Gastroesophageal sphincter (tissue), 4 donors: ENCODE measurements around the gene SERINC2. TPM values are rescaled to one million over a fixed set of nuclear protein-coding genes. Genes with fewer than 3 reads are reported as not detected.
"Not testable (repeated sequence)": the region's sequence is repeated elsewhere in the genome, so short reads cannot be mapped to it uniquely, and the experiment has no call there.

Source experiments
- ATAC-seq: fragments of 150-250 bp; one replicate; pipeline ENCODE4 v1.9.1; 2016; ENCODE audit warnings: mild to moderate bottlenecking, moderate library complexity
- H3K27ac ChIP-seq, 4 donors: fragments of 200-600 bp; sonication (generic) in 3 of 4; 1 replicate in 3 of 4; 2 replicates in 1 of 4; pipeline ENCODE4 v1.5.1; 2016 to 2019
- H3K27me3 ChIP-seq: fragments of 200-600 bp; sonication (generic); one replicate; pipeline ENCODE4 v1.5.1; 2019
- H3K36me3 ChIP-seq, 2 donors: fragments of 200-600 bp; sonication (generic); one replicate each; pipeline ENCODE4 v1.5.1; 2019; ENCODE audit warnings: control low read depth in 1 of 2
- H3K4me1 ChIP-seq, 3 donors: fragments of 200-600 bp; sonication (generic); 1 replicate in 2 of 3; 2 replicates in 1 of 3; pipeline ENCODE4 v1.5.1; 2016 to 2019; ENCODE audit warnings: control low read depth in 2 of 3
- H3K4me3 ChIP-seq, 2 donors: fragments of 200-600 bp; sonication (generic); one replicate each; pipeline ENCODE4 v1.5.1; 2019; ENCODE audit warnings: mild to moderate bottlenecking in 1 of 2, moderate library complexity in 1 of 2
- H3K9me3 ChIP-seq, 3 donors: fragments of 200-600 bp; sonication (generic); one replicate each; pipeline ENCODE4 v1.5.1; 2017 to 2019; ENCODE audit warnings: control low read depth in 2 of 3
- EP300 ChIP-seq: sonication (generic); formaldehyde crosslinking; IDR thresholded peaks from one replicate; pipeline ENCODE4 v1.6.1; 2017; ENCODE audit warnings: antibody characterized with exemption, mild to moderate bottlenecking
- POLR2A ChIP-seq, 2 donors: fragments of 450-650 bp; IDR thresholded peaks; one replicate each; pipeline ENCODE4 v1.6.1; 2017; ENCODE audit warnings: antibody characterized with exemption in 2 of 2, mild to moderate bottlenecking in 2 of 2, moderate library complexity in 1 of 2
- POLR2AphosphoS5 ChIP-seq: sonication (generic); formaldehyde crosslinking; IDR thresholded peaks from one replicate; pipeline ENCODE4 v1.6.1; 2017; ENCODE audit warnings: antibody characterized with exemption
- WGBS, 2 donors: methylation state at CpG; one replicate each; pipeline ENCODE4 v1.1.5; 2018; ENCODE audit warnings: low coverage in 1 of 2; 5-methylcytosine and 5-hydroxymethylcytosine counted together
- total RNA-seq, 4 donors: library from RNA; depleted of rRNA; stranded (reverse); fragments of >200 nt; gene quantifications; one replicate each; pipeline ENCODE4 v1.1.0, GENCODE V29; 2016
- TF ChIP-seq, protein P1 (sequence below), 4 experiments: fragments of 200-600 bp in 2 of 4; fragments of 450-650 bp in 2 of 4; sonication (generic) in 1 of 4; IDR thresholded peaks; one replicate each; pipeline ENCODE4 v1.5.1; 2017 to 2019; ENCODE audit warnings: antibody characterized with exemption in 4 of 4, mild to moderate bottlenecking in 2 of 4, moderate library complexity in 2 of 4

Gene SERINC2
- total RNA-seq, 4 donors from 2014 or later = 2.5 to 8.7 (median 4.1) TPM

- H3K4me3 ChIP-seq = no peak overlapping the region
- TF ChIP-seq POLR2AphosphoS5 = no peak
- no peak for TF ChIP-seq EP300
- TF ChIP-seq POLR2A (IDR thresholded peaks at IDR 0.05) = no peak
- TF ChIP-seq, protein P1, sequence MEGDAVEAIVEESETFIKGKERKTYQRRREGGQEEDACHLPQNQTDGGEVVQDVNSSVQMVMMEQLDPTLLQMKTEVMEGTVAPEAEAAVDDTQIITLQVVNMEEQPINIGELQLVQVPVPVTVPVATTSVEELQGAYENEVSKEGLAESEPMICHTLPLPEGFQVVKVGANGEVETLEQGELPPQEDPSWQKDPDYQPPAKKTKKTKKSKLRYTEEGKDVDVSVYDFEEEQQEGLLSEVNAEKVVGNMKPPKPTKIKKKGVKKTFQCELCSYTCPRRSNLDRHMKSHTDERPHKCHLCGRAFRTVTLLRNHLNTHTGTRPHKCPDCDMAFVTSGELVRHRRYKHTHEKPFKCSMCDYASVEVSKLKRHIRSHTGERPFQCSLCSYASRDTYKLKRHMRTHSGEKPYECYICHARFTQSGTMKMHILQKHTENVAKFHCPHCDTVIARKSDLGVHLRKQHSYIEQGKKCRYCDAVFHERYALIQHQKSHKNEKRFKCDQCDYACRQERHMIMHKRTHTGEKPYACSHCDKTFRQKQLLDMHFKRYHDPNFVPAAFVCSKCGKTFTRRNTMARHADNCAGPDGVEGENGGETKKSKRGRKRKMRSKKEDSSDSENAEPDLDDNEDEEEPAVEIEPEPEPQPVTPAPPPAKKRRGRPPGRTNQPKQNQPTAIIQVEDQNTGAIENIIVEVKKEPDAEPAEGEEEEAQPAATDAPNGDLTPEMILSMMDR (IDR thresholded peaks at IDR 0.05) = no peak
- ATAC-seq = no peak
- H3K9me3 ChIP-seq = no peaks in the 10 kb centered on the region
- H3K36me3 ChIP-seq = no peaks in the 10 kb centered on the region
- no peaks in the 10 kb centered on the region for H3K27me3 ChIP-seq
- H3K27ac ChIP-seq = no peak overlapping the region
- 79 to 95% methylated on average over 3 of the region's 3 CpGs for WGBS, 2 donors
- H3K4me1 ChIP-seq = peaks cover 0 to 10% (median 5%) of the 10 kb centered on the region in 3 donors
These were observed 30.5 kb upstream of the SERINC2 start for GRCh38 chr1:31382379-31382989.

- no peak for ATAC-seq
- TF ChIP-seq EP300 (no peak), POLR2AphosphoS5 (no peak), POLR2A (IDR thresholded peaks at IDR 0.05) (no peak)
- TF ChIP-seq, protein P1 (IDR thresholded peaks at IDR 0.05) = no peak
- H3K27ac ChIP-seq = no peak overlapping the region
- peaks cover 0 to 10% (median 5%) of the 10 kb centered on the region in 3 donors for H3K4me1 ChIP-seq
- 33 to 60% methylated on average over 1 of the region's 1 CpG for WGBS, 2 donors
- H3K36me3 ChIP-seq = no peaks in the 10 kb centered on the region
- no peaks in the 10 kb centered on the region for H3K27me3 ChIP-seq
- no peak overlapping the region for H3K4me3 ChIP-seq
- no peaks in the 10 kb centered on the region for H3K9me3 ChIP-seq
These were observed 29.0 kb upstream of the SERINC2 start for GRCh38 chr1:31383967-31384366.

DNA sequence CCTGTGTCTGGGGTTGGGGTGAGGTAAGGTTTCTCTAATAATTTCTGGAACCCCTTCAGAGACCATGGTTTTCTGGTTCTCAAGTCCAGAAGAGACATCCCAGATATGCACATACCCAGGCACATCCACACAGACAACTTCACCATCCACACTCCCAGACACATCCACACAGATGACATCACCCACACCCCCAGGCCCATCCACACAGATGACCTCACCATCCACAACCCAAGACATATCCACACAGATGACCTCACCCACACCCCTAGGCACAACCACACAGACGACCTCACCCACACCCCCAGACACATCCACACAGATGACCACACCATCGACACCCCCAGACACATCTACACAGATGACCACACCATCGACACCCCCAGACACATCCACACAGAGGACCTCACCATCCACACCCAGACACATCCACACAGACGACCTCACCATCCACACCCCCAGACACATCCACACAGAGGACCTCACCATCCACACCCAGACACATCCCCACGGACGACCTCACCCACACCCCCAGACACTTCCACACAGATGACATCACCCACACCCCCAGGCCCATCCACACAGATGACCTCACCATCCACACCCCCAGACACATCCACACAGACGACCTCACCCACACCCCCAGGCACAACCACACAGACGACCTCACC is 26.3 kb upstream of the SERINC2 start:
- WGBS, 2 donors = 64 to 66% methylated on average over 2 to 6 of the region's 8 CpGs
- not testable (repeated sequence) for H3K9me3 ChIP-seq, H3K27me3 ChIP-seq, H3K4me3 ChIP-seq, H3K27ac ChIP-seq, H3K4me1 ChIP-seq, H3K36me3 ChIP-seq, ATAC-seq

GRCh38 chr1:31387612-31388011 is 25.4 kb upstream of the SERINC2 start:
- Histone ChIP-seq H3K36me3 (no peaks in the 10 kb centered on the region), H3K4me1 (no peaks in the 10 kb centered on the region), H3K27ac (no peak overlapping the region), H3K9me3 (no peaks in the 10 kb centered on the region), H3K27me3 (no peaks in the 10 kb centered on the region), H3K4me3 (no peak overlapping the region)
- no peak for ATAC-seq
- TF ChIP-seq POLR2A (IDR thresholded peaks at IDR 0.05) (no peak), POLR2AphosphoS5 (no peak), EP300 (no peak)
- TF ChIP-seq, protein P1 (IDR thresholded peaks at IDR 0.05) = no peak
- 62 to 71% methylated on average over 5 to 10 of the region's 10 CpGs for WGBS, 2 donors

DNA sequence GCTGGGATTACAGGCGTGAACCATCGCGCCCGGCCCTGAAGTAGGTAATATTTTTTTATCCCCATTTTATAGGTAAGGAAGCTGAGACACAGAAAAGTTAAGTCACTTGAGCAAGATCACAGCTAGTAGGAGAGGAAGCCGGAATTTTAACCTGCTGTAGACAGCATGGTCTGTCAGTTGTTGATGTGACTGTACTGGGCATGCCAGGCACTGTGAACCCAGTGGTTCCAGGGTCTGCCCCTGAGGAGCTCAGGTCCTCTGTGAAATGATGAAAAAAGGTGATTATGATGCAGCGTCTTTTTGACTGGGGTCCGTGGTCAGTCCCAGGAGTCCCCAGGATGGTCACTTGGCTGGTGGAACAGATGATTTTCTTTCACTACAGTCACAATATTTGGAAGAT is 23.4 kb upstream of the SERINC2 start:
- ATAC-seq = no peak
- Histone ChIP-seq H3K9me3 (no peaks in the 10 kb centered on the region), H3K27ac (no peak overlapping the region), H3K4me1 (peaks cover 0 to 6% (median 0%) of the 10 kb centered on the region in 3 donors), H3K4me3 (no peak overlapping the region), H3K36me3 (no peaks in the 10 kb centered on the region), H3K27me3 (no peaks in the 10 kb centered on the region)
- no peak for TF ChIP-seq EP300
- WGBS, 2 donors = 83 to 88% methylated on average over 1 to 7 of the region's 7 CpGs

DNA sequence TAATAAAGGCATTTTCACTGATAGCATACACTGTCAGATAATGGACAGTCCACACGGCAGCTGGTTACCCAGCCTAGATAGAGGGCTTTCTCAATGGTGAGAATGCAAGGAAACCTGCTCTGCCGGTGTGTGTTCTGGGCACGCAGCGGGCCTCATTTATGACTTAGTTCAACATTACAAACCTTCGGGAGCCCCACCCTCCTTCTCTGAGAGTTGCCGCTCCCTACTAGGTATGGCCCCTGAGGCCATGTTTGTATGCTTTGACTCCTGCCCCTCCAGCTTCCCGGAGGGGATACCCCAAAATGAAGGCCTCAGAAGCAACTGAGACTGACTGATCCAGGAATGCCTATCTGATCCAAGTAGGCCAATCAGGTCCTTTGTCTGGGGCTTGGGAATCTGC is 22.9 kb upstream of the SERINC2 start:
- Histone ChIP-seq H3K4me3 (no peak overlapping the region), H3K36me3 (no peaks in the 10 kb centered on the region), H3K27me3 (no peaks in the 10 kb centered on the region), H3K9me3 (no peaks in the 10 kb centered on the region), H3K4me1 (peaks cover 0 to 11% (median 3%) of the 10 kb centered on the region in 3 donors), H3K27ac (no peak overlapping the region)
- no peak for ATAC-seq
- WGBS, 2 donors = 93% methylated on average over 3 of the region's 7 CpGs; no CpG with 5 or more reads in 1 of the 2 donors
- no peak for TF ChIP-seq POLR2AphosphoS5
- TF ChIP-seq POLR2A (IDR thresholded peaks at IDR 0.05) = no peak
- TF ChIP-seq EP300 = no peak
- TF ChIP-seq, protein P1 (IDR thresholded peaks at IDR 0.05) = no peak
